Activated CD4-positive, alpha-beta T cell treated with anti-CD3 and anti-CD28 coated beads, Interleukin-10, Interleukin-2, amounts not matched to agents 100 ng/mL and 50 ng/mL, durations not matched to agents 16 hours and 8 hours (primary cell): ENCODE results near the gene COPS9.

Experiments
- DNase-seq: peaks from one replicate; pipeline ENCODE4 v3.0.0-alpha.2; 2020

COPS9 gene

GRCh38 chr2:240147382-240147781 is 11.3 kb upstream of the COPS9 start:
- no peak for DNase-seq

GRCh38 chr2:240146627-240147278 is 10.6 kb upstream of the COPS9 start:
- DNase-seq = no peak

- no peak for DNase-seq
Observed at GRCh38 chr2:240146141-240146561, 10.0 kb upstream of the COPS9 start.

GRCh38 chr2:240145461-240145860 is 9.4 kb upstream of the COPS9 start:
- DNase-seq = no peak

- DNase-seq = no peak
Observed at GRCh38 chr2:240144649-240145261, 8.7 kb upstream of the COPS9 start.

- DNase-seq = peak; percentile 78
Observed at GRCh38 chr2:240143801-240144648, 7.9 kb upstream of the COPS9 start.

GRCh38 chr2:240143276-240143675 is 7.2 kb upstream of the COPS9 start:
- DNase-seq = no peak

- no peak for DNase-seq
Observed at GRCh38 chr2:240142859-240143258, 6.8 kb upstream of the COPS9 start.

- DNase-seq = no peak
Observed at GRCh38 chr2:240142256-240142775, 6.2 kb upstream of the COPS9 start.

- DNase-seq = no peak
Observed at GRCh38 chr2:240141736-240142135, 5.6 kb upstream of the COPS9 start.

- no peak for DNase-seq
Observed at GRCh38 chr2:240140920-240141319, 4.8 kb upstream of the COPS9 start.

GRCh38 chr2:240140511-240140910 is 4.4 kb upstream of the COPS9 start, which contains the start of gene OTOS:
OTOS (minus strand) TSS chr2:240140658; CDS start chr2:240140326, 332 bp downstream.
- DNase-seq = no peak

- no peak for DNase-seq
Observed at GRCh38 chr2:240139666-240140393, 3.7 kb upstream of the COPS9 start.

- DNase-seq = no peak
Observed at GRCh38 chr2:240139011-240139441, 2.9 kb upstream of the COPS9 start.

GRCh38 chr2:240138254-240138984 is 2.3 kb upstream of the COPS9 start:
- DNase-seq = no peak

- DNase-seq = no peak
Observed at GRCh38 chr2:240137596-240138253, 1.6 kb upstream of the COPS9 start.

GRCh38 chr2:240136671-240137292 is 677 bp upstream of the COPS9 start:
- peak; percentile 30 for DNase-seq

- DNase-seq = no peak
Observed at GRCh38 chr2:240135706-240136012, 446 bp downstream of the COPS9 start.

- DNase-seq = no peak
Observed at GRCh38 chr2:240134956-240135520, 1.1 kb downstream of the COPS9 start.

- no peak for DNase-seq
Observed at GRCh38 chr2:240134466-240134865, 1.6 kb downstream of the COPS9 start.

- no peak for DNase-seq
Observed at GRCh38 chr2:240133401-240133800, 2.7 kb downstream of the COPS9 start.
